Measurements from ENCODE around the gene ZNF20. TPM values are rescaled to one million over a fixed set of nuclear protein-coding genes. Genes with fewer than 3 reads are reported as not detected.

ZNF20 gene
- total RNA-seq = 3.2 and 5.2 TPM in 2 replicates

DNA sequence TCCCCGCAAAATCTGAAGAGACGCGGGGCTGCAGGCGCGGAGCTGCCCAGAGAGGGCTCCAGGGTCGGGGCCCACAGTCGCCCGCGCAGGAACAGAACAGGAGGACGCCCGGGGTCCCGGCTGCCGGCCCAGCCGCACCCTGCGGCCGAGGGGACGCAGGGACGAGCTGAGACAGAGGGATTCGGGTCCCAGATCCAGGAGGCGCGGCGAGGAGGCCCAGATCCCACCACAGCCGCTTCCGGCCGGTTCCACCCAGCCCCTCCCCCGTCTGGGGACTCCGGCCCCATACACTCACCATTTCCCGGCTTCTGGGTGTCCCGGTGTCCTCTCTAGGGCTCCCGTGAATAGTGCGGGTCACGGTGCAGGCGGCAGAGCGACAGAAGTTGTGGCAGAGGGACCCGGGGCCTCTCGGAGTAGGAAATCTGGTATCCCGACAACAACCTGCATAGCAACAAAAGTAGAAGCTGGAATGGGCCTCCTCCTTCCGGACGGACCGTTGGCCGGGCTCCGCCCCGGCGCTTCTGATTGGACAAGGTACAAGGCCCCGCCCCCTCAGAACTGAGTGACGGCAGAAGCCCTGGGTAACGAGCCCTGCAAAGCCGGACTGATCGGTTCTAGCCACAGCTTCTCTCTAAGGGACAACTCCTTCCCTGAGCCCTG lies at the start of gene ZNF20:
TSS of gene ZNF20 (minus strand) at position 466 of the 660 bp plus-strand sequence. CDS start at position 298, 168 bp downstream.
- Histone ChIP-seq H3K4me3 (ENCODE audit: low read depth, low read length) (peak within 1 kb of the TSS; percentile 66), H3K27me3 (ENCODE audit: control insufficient read depth, insufficient read depth, low read length) (no peaks in the 10 kb centered on the region), H3K36me3 (ENCODE audit: control insufficient read depth, insufficient read depth, low read length) (no peaks in the 10 kb centered on the region)
- DNase-seq (ENCODE audit: low read depth) (peak; percentile 85), FAIRE-seq (no peak)
- TF ChIP-seq, protein P1, sequence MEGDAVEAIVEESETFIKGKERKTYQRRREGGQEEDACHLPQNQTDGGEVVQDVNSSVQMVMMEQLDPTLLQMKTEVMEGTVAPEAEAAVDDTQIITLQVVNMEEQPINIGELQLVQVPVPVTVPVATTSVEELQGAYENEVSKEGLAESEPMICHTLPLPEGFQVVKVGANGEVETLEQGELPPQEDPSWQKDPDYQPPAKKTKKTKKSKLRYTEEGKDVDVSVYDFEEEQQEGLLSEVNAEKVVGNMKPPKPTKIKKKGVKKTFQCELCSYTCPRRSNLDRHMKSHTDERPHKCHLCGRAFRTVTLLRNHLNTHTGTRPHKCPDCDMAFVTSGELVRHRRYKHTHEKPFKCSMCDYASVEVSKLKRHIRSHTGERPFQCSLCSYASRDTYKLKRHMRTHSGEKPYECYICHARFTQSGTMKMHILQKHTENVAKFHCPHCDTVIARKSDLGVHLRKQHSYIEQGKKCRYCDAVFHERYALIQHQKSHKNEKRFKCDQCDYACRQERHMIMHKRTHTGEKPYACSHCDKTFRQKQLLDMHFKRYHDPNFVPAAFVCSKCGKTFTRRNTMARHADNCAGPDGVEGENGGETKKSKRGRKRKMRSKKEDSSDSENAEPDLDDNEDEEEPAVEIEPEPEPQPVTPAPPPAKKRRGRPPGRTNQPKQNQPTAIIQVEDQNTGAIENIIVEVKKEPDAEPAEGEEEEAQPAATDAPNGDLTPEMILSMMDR (IDR thresholded peaks at IDR 0.05; ENCODE audit: insufficient read depth, low read length, severe bottlenecking) = no peak

- no peak for FAIRE-seq
- H3K4me3 ChIP-seq (ENCODE audit: low read depth, low read length) = no peak overlapping the region
- no peak for DNase-seq (ENCODE audit: low read depth)
- TF ChIP-seq, protein P1 (IDR thresholded peaks at IDR 0.05; ENCODE audit: insufficient read depth, low read length, severe bottlenecking) = no peak
- H3K36me3 ChIP-seq (ENCODE audit: control insufficient read depth, insufficient read depth, low read length) = peaks cover 3% of the 10 kb centered on the region
- no peaks in the 10 kb centered on the region for H3K27me3 ChIP-seq (ENCODE audit: control insufficient read depth, insufficient read depth, low read length)
These were observed 47.5 kb upstream of the ZNF20 start for GRCh38 chr19:12187625-12188024.

- no peak overlapping the region for H3K4me3 ChIP-seq (ENCODE audit: low read depth, low read length)
- DNase-seq (ENCODE audit: low read depth) (no peak), FAIRE-seq (no peak)
- no peaks in the 10 kb centered on the region for H3K27me3 ChIP-seq (ENCODE audit: control insufficient read depth, insufficient read depth, low read length)
- H3K36me3 ChIP-seq (ENCODE audit: control insufficient read depth, insufficient read depth, low read length) = no peaks in the 10 kb centered on the region
- TF ChIP-seq, protein P1 (IDR thresholded peaks at IDR 0.05; ENCODE audit: insufficient read depth, low read length, severe bottlenecking) = no peak
These were observed 40.2 kb upstream of the ZNF20 start for GRCh38 chr19:12180377-12180776.

DNA sequence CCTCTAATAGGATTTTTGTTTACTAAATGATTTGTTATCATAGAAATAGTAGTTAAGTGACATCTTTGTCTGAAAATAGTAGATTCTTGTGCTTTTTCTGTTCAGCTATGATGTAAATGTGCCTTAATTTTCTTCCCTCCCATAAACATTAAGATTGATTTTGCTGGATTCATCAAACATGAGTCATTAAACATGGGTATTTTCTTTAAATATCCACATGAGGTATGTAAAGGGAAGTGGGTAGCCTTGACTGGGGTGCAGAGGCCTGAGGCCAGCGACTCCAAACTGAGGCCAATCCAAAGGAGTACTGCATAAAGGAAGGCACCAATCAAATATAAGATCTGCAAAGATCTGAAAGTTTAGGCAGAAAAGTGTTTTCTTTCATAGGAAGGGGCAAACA lies 26.5 kb upstream of the ZNF20 start:
- DNase-seq (ENCODE audit: low read depth) = no peak
- no peaks in the 10 kb centered on the region for H3K27me3 ChIP-seq (ENCODE audit: control insufficient read depth, insufficient read depth, low read length)
- TF ChIP-seq, protein P1 (IDR thresholded peaks at IDR 0.05; ENCODE audit: insufficient read depth, low read length, severe bottlenecking) = no peak

GRCh38 chr19:12163826-12164225 lies 23.7 kb upstream of the ZNF20 start:
- Histone ChIP-seq H3K36me3 (ENCODE audit: control insufficient read depth, insufficient read depth, low read length) (no peaks in the 10 kb centered on the region), H3K27me3 (ENCODE audit: control insufficient read depth, insufficient read depth, low read length) (no peaks in the 10 kb centered on the region), H3K4me3 (ENCODE audit: low read depth, low read length) (peak overlapping the region; percentile 66)
- DNase-seq (ENCODE audit: low read depth) = no peak
- TF ChIP-seq, protein P1 (IDR thresholded peaks at IDR 0.05; ENCODE audit: insufficient read depth, low read length, severe bottlenecking) = no peak
- no peak for FAIRE-seq

More for the DNA sequence above, 26.5 kb upstream of the ZNF20 start:
- Histone ChIP-seq H3K4me3 (ENCODE audit: low read depth, low read length) (no peak overlapping the region), H3K36me3 (ENCODE audit: control insufficient read depth, insufficient read depth, low read length) (no peaks in the 10 kb centered on the region)
- no peak for FAIRE-seq
